UCSD-AML1 (cell line): ENCODE measurements around the gene NCAPD3.
"Not testable (repeated sequence)": the region's sequence is repeated elsewhere in the genome, so short reads cannot be mapped to it uniquely, and the experiment has no call there.

ENCODE experiments used
- DNase-seq: peaks from one replicate; lab custom pipeline; 2025; ENCODE audit not compliant: unreplicated experiment; lab: John Stamatoyannopoulos, UW

The NCAPD3 gene

GRCh38 chr11:134229126-134229790 lies 5.5 kb upstream of the NCAPD3 start:
- no peak for DNase-seq

- no peak for DNase-seq
These were observed 4.9 kb upstream of the NCAPD3 start for GRCh38 chr11:134228625-134229024.

GRCh38 chr11:134226806-134227325 lies 3.1 kb upstream of the NCAPD3 start:
- no peak for DNase-seq

- DNase-seq: peak; percentile 44
These were observed 1.2 kb upstream of the NCAPD3 start for GRCh38 chr11:134224710-134225664.

GRCh38 chr11:134223121-134223520 lies 646 bp downstream of the NCAPD3 start:
- DNase-seq: no peak

- no peak for DNase-seq
These were observed 7.0 kb downstream of the NCAPD3 start for GRCh38 chr11:134216816-134217215.

- DNase-seq: no peak
These were observed 7.9 kb downstream of the NCAPD3 start for GRCh38 chr11:134215836-134216235.

GRCh38 chr11:134207538-134208239 lies 16.1 kb downstream of the NCAPD3 start:
- peak; percentile 30 for DNase-seq

GRCh38 chr11:134206185-134206584 lies 17.6 kb downstream of the NCAPD3 start:
- DNase-seq: no peak

- no peak for DNase-seq
These were observed 18.0 kb downstream of the NCAPD3 start for GRCh38 chr11:134205729-134206128.

GRCh38 chr11:134202661-134203060 lies 21.1 kb downstream of the NCAPD3 start:
- no peak for DNase-seq

- no peak for DNase-seq
These were observed 23.1 kb downstream of the NCAPD3 start for GRCh38 chr11:134200688-134201087.

GRCh38 chr11:134199531-134199930 lies 24.2 kb downstream of the NCAPD3 start:
- no peak for DNase-seq

GRCh38 chr11:134196756-134197155 lies 27.0 kb downstream of the NCAPD3 start:
- DNase-seq: no peak

GRCh38 chr11:134188092-134188491 lies 35.7 kb downstream of the NCAPD3 start:
- not testable (repeated sequence) for DNase-seq

- DNase-seq: no peak
These were observed 42.1 kb downstream of the NCAPD3 start for GRCh38 chr11:134181707-134182106.

- DNase-seq: no peak
These were observed 45.6 kb downstream of the NCAPD3 start for GRCh38 chr11:134178032-134178674.

GRCh38 chr11:134176284-134176683 lies 47.5 kb downstream of the NCAPD3 start:
- no peak for DNase-seq

GRCh38 chr11:134173296-134173695 lies 50.5 kb downstream of the NCAPD3 start:
- DNase-seq: no peak

- no peak for DNase-seq
These were observed 51.8 kb downstream of the NCAPD3 start for GRCh38 chr11:134171951-134172350.

GRCh38 chr11:134170919-134171281 lies 52.9 kb downstream of the NCAPD3 start:
- no peak for DNase-seq
